Measurements from ENCODE around the gene ARPC1A.

DNA sequence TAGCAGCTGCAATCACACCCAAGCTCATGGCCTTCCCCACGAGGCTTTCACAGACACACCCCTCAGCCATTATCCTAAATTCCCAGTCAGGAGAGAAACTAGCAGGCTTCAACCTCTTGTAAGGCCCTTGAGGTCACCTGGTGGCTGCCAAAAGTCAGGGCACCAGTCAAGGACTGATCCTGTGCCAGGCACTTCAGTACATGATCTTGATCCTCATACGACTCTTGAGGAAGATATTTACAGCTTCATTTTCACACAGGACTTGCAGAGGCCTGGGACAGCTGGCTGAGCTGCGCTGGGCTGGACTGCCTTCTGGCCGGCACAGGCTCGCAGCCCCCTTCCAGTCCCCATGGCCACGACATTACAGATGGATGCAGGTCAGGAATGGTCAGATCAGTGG lies 73.9 kb downstream of the ARPC1A start:
- TF ChIP-seq, protein P1, sequence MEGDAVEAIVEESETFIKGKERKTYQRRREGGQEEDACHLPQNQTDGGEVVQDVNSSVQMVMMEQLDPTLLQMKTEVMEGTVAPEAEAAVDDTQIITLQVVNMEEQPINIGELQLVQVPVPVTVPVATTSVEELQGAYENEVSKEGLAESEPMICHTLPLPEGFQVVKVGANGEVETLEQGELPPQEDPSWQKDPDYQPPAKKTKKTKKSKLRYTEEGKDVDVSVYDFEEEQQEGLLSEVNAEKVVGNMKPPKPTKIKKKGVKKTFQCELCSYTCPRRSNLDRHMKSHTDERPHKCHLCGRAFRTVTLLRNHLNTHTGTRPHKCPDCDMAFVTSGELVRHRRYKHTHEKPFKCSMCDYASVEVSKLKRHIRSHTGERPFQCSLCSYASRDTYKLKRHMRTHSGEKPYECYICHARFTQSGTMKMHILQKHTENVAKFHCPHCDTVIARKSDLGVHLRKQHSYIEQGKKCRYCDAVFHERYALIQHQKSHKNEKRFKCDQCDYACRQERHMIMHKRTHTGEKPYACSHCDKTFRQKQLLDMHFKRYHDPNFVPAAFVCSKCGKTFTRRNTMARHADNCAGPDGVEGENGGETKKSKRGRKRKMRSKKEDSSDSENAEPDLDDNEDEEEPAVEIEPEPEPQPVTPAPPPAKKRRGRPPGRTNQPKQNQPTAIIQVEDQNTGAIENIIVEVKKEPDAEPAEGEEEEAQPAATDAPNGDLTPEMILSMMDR (IDR thresholded peaks at IDR 0.05; ENCODE audit: insufficient read depth, low read depth, low read length) = no peak
- no peak for TF ChIP-seq EZH2 (IDR thresholded peaks at IDR 0.05; ENCODE audit: insufficient read depth, low read length)
